Motor neuron (in vitro differentiated cells): ENCODE measurements around the gene MEG3. TPM values are rescaled to one million over a fixed set of nuclear protein-coding genes. Genes with fewer than 3 reads are reported as not detected.

Experiments used
- ATAC-seq, 8 experiments: fragments of 200-7000 bp; cut with Tn5 transposase; replicated peaks in 6 of 8; 2 replicates each; pipeline ENCODE4 v1.8.0; 2021; ENCODE audit warnings: mild to moderate bottlenecking in 8 of 8, moderate library complexity in 8 of 8
- H3K27ac ChIP-seq, 2 donors: fragments of 250-450 bp; sonication (Bioruptor Pico); 2 replicates each; pipeline ENCODE4 v1.9.0; 2021; ENCODE audit warnings: antibody characterized with exemption in 2 of 2, mild to moderate bottlenecking in 2 of 2, moderate library complexity in 1 of 2
- H3K4me1 ChIP-seq, 2 donors: fragments of 250-450 bp; sonication (Bioruptor Pico); replicated peaks in 1 of 2; 2 replicates each; pipeline ENCODE4 v1.6.1; 2021; ENCODE audit warnings: antibody characterized with exemption in 2 of 2, mild to moderate bottlenecking in 2 of 2, moderate library complexity in 1 of 2
- H3K4me3 ChIP-seq, 5 donors: fragments of 250-450 bp; sonication (Bioruptor Pico); 2 replicates each; pipeline ENCODE4 v1.9.0; 2021; ENCODE audit warnings: antibody characterized with exemption in 5 of 5, mild to moderate bottlenecking in 5 of 5, moderate library complexity in 4 of 5
- WGBS, 10 experiments: fragments of 450-650 bp; shearing (Covaris generic); methylation state at CpG; one replicate each; pipeline ENCODE4 v1.0.0; 2022; 5-methylcytosine and 5-hydroxymethylcytosine counted together
- in situ Hi-C, 9 experiments: fragments of 400-800 bp; cut with MboI; loops; one replicate each; pipeline ENCODE4 v1.15.0; 2021; ENCODE audit warnings: low sequenced_read_pairs in 9 of 9, low pct_unique_long_range_greater_than_20kb in 2 of 9; ENCODE audit not compliant: unreplicated experiment in 9 of 9
- total RNA-seq, 8 experiments: library from RNA; unstranded; fragments of 300-600 nt; gene quantifications; 2 replicates each; pipeline versions ENCODE4 v1.2.3 to v1.2.4, GENCODE V29; 2022

MEG3 gene
- total RNA-seq, 8 experiments from 2014 or later: 1.9 to 1,167 (median 108) TPM

- H3K4me1 ChIP-seq: peaks cover 17 to 21% of the 10 kb centered on the region in 2 donors
- in situ Hi-C loops: no loop called here
- H3K4me3 ChIP-seq: no peak overlapping the region
- 0 to 100% (median 87%) methylated on average over 1 to 10 of the region's 17 CpGs; no CpG with 5 or more reads in 2 of the 10 experiments for WGBS, 10 experiments
- no peak overlapping the region for H3K27ac ChIP-seq
- no peak for ATAC-seq
Measured at GRCh38 chr14:100892496-100893227, 66.7 kb downstream of the MEG3 start.

- peak in 1 of 8 experiments; percentile 36 for ATAC-seq
- Histone ChIP-seq H3K4me3 (no peak overlapping the region), H3K27ac (no peak overlapping the region), H3K4me1 (peaks cover 14 to 20% of the 10 kb centered on the region in 2 donors)
- WGBS, 10 experiments: 60 to 100% (median 93%) methylated on average over 1 to 5 of the region's 8 CpGs; no CpG with 5 or more reads in 3 of the 10 experiments
- in situ Hi-C loops: no loop called here
Measured at GRCh38 chr14:100893228-100893601, 67.3 kb downstream of the MEG3 start.

GRCh38 chr14:100893760-100894159, 67.8 kb downstream of the MEG3 start:
- no peak for ATAC-seq
- Histone ChIP-seq H3K4me3 (no peak overlapping the region), H3K4me1 (peaks cover 11 to 23% of the 10 kb centered on the region in 2 donors), H3K27ac (no peak overlapping the region)
- in situ Hi-C loops: no loop called here
- WGBS, 10 experiments: 13 to 100% (median 93%) methylated on average over 1 to 11 of the region's 11 CpGs; no CpG with 5 or more reads in 1 of the 10 experiments

GRCh38 chr14:100894416-100894815, 68.5 kb downstream of the MEG3 start:
- no peak for ATAC-seq
- peaks cover 18 to 30% of the 10 kb centered on the region in 2 donors for H3K4me1 ChIP-seq
- in situ Hi-C loops: no loop called here
- 0 to 100% (median 94%) methylated on average over 1 to 6 of the region's 6 CpGs; no CpG with 5 or more reads in 2 of the 10 experiments for WGBS, 10 experiments
- no peak overlapping the region for H3K4me3 ChIP-seq
- no peak overlapping the region for H3K27ac ChIP-seq

- 73 to 100% (median 91%) methylated on average over 2 to 5 of the region's 6 CpGs; no CpG with 5 or more reads in 4 of the 10 experiments for WGBS, 10 experiments
- no peak overlapping the region for H3K27ac ChIP-seq
- H3K4me1 ChIP-seq: peaks cover 28 to 40% of the 10 kb centered on the region in 2 donors
- no peak for ATAC-seq
- H3K4me3 ChIP-seq: no peak overlapping the region
- in situ Hi-C loops: no loop called here
Measured at GRCh38 chr14:100895411-100895810, 69.5 kb downstream of the MEG3 start.

- no peak overlapping the region for H3K4me3 ChIP-seq
- no peak overlapping the region for H3K27ac ChIP-seq
- in situ Hi-C loops: no loop called here
- 39 to 100% (median 80%) methylated on average over 1 to 14 of the region's 22 CpGs; no CpG with 5 or more reads in 5 of the 10 experiments for WGBS, 10 experiments
- peaks cover 38 to 51% of the 10 kb centered on the region in 2 donors for H3K4me1 ChIP-seq
- ATAC-seq: no peak
Measured at GRCh38 chr14:100896369-100897060, 70.6 kb downstream of the MEG3 start.

- 25 to 100% (median 83%) methylated on average over 1 to 11 of the region's 11 CpGs; no CpG with 5 or more reads in 3 of the 10 experiments for WGBS, 10 experiments
- peaks cover 52 to 68% of the 10 kb centered on the region in 2 donors for H3K4me1 ChIP-seq
- ATAC-seq: no peak
- H3K27ac ChIP-seq: no peak overlapping the region
- in situ Hi-C loops: no loop called here
- H3K4me3 ChIP-seq: no peak overlapping the region
Measured at GRCh38 chr14:100898465-100898864, 72.5 kb downstream of the MEG3 start.

GRCh38 chr14:100898935-100899883, 73.3 kb downstream of the MEG3 start:
- in situ Hi-C loops: no loop called here
- H3K27ac ChIP-seq: no peak overlapping the region
- peaks cover 52 to 75% of the 10 kb centered on the region in 2 donors for H3K4me1 ChIP-seq
- no peak overlapping the region for H3K4me3 ChIP-seq
- ATAC-seq: peak in 4 of 8 experiments; percentile 6 to 29 (median 16)
- WGBS, 10 experiments: 20 to 100% (median 80%) methylated on average over 1 to 5 of the region's 21 CpGs; no CpG with 5 or more reads in 4 of the 10 experiments

GRCh38 chr14:100899884-100900771, 74.2 kb downstream of the MEG3 start:
- WGBS, 10 experiments: 21 to 70% (median 42%) methylated on average over 4 to 16 of the region's 19 CpGs; no CpG with 5 or more reads in 2 of the 10 experiments
- in situ Hi-C loops: loop anchor here in 4 of 9 experiments (25.0 kb wide), 3 partner anchors 488 to 737 kb away; no protein-coding TSS in a partner anchor

GRCh38 chr14:100900837-100901390, 75.0 kb downstream of the MEG3 start:
- H3K4me3 ChIP-seq: no peak overlapping the region

More at GRCh38 chr14:100899884-100900771, 74.2 kb downstream of the MEG3 start:
- Histone ChIP-seq H3K27ac (no peak overlapping the region), H3K4me1 (peaks cover 53 to 83% of the 10 kb centered on the region in 2 donors), H3K4me3 (no peak overlapping the region)
- peak in 2 of 8 experiments; percentile 3 to 6 for ATAC-seq

More at GRCh38 chr14:100900837-100901390, 75.0 kb downstream of the MEG3 start:
- peak in 7 of 8 experiments; percentile 33 to 48 (median 42) for ATAC-seq
- in situ Hi-C loops: loop anchor here in 4 of 9 experiments (25.0 kb wide), 3 partner anchors 489 to 736 kb away; no protein-coding TSS in a partner anchor
- Histone ChIP-seq H3K27ac (no peak overlapping the region), H3K4me1 (peaks cover 54 to 87% of the 10 kb centered on the region in 2 donors)
- WGBS, 10 experiments: 0 to 80% (median 20%) methylated on average over 1 to 11 of the region's 15 CpGs; no CpG with 5 or more reads in 3 of the 10 experiments
